Activated CD8-positive, alpha-beta memory T cell treated with anti-CD3 and anti-CD28 coated beads for 36 hours (primary cell): ENCODE measurements around the gene POU2F2. TPM values are rescaled to one million over a fixed set of nuclear protein-coding genes. Genes with fewer than 3 reads are reported as not detected.

Experiments
- CTCF ChIA-PET: fragments of 350-600 bp; sonication (Branson Sonifier 250); formaldehyde crosslinking; loops from one replicate; lab custom pipeline; 2021; ENCODE audit warnings: antibody characterized with exemption; lab: Charles Lee
- POLR2A ChIA-PET: fragments of 350-600 bp; sonication (Branson Sonifier 250); formaldehyde crosslinking; loops from one replicate; lab custom pipeline; 2021; ENCODE audit warnings: antibody characterized with exemption; lab: Charles Lee
- total RNA-seq, 2 experiments: library from RNA; stranded (reverse); gene quantifications; one replicate each; pipeline ENCODE4 v1.2.3, GENCODE V29; 2021

The POU2F2 gene
- total RNA-seq, 2 experiments from 2014 or later = 55.3 to 57.1 TPM

DNA sequence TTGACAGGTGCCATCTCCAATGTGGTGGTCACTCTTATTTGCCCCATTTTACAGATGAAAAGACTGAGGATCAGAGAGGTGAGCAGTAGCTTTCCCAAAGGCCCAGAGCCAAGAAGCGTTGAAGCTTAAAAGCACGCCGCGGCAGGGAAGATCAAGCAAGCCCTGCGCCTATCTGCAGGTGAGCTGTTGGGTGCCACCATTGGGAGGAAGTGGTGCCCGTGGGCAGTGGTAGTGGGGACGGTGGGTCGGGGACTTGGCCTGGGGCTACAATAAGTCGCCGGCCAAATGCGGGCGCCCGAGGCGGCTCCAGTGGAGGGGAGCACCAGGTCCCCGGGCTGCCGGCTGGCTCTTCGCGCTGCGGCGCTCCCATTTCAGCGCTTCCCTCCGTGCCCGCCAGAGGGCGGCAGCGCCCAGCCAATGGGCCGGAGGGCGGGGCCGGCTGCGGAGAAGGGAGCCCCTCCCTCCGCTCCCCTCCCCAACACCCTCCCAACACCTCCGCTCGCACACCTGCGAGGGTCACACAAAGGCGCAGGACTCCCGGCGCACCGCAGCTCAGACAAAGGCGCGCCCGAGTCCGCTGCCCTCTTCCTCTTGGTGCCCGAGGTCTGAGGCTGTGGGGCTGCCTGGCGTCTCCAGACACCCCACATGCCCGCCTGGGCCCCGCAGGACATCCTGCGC is 744 bp upstream of the POU2F2 start:
- POLR2A ChIA-PET = interaction anchor here (0.6 to 1.7 kb wide), 3 partner anchors 9 to 52 kb away, joined by 4 to 7 read pairs (median 5); no protein-coding TSS in a partner anchor
- CTCF ChIA-PET = interaction anchor here (0.6 to 3.1 kb wide), 25 partner anchors 10 to 163 kb away, joined by 3 to 26 read pairs (median 5); partner anchors contain the start of gene ZNF526

DNA sequence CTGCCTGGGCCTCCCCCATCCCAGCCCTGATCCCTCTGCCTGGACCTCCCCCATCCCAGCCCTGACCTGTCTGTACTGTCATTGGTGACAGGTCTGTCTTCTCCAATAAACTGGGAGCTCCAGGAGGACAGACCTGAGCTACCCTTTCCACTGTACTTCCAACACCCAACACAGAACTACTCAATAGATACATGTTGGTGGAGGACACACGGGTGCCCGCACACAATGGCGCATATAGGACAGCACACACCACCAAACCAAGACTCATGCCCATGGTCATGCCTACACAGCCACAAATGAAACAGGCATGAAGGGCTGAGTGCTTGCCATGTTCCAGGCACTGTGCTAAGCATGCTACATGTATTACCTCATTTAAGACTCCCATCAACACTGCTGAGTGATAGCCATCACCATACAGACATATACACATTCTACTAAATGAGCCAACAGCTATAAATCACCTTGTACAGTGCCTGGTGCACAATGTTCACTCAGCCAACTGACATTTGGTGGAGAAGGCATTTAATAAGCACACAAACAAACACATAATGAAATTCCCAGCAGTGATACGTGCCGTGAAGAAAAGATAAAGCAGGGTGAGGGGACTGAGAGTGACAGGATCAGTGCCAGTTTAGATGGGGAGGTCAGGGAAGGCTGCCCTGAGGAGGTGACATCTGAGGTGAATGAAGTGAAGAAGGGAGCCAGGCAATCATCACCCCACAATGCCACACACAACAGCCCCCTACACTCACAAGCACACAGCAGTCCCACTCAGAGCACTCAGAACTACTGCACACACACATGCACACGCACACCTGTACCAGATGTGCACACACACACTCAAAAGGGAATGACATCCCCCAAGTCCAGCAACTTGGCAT is 857 bp downstream of the POU2F2 start:
- CTCF ChIA-PET = interaction anchor here (0.9 to 3.1 kb wide), 9 partner anchors 8 to 109 kb away, joined by 3 to 26 read pairs (median 6); partner anchors contain the start of gene ZNF526
- POLR2A ChIA-PET = interaction anchor here (1.3 to 1.7 kb wide), 2 partner anchors 7 to 8 kb away, joined by 4 to 7 read pairs; no protein-coding TSS in a partner anchor

- ChIA-PET CTCF (no interaction called here), POLR2A (no interaction called here)
These were observed 2.0 kb downstream of the POU2F2 start for GRCh38 chr19:42130254-42130573.

DNA sequence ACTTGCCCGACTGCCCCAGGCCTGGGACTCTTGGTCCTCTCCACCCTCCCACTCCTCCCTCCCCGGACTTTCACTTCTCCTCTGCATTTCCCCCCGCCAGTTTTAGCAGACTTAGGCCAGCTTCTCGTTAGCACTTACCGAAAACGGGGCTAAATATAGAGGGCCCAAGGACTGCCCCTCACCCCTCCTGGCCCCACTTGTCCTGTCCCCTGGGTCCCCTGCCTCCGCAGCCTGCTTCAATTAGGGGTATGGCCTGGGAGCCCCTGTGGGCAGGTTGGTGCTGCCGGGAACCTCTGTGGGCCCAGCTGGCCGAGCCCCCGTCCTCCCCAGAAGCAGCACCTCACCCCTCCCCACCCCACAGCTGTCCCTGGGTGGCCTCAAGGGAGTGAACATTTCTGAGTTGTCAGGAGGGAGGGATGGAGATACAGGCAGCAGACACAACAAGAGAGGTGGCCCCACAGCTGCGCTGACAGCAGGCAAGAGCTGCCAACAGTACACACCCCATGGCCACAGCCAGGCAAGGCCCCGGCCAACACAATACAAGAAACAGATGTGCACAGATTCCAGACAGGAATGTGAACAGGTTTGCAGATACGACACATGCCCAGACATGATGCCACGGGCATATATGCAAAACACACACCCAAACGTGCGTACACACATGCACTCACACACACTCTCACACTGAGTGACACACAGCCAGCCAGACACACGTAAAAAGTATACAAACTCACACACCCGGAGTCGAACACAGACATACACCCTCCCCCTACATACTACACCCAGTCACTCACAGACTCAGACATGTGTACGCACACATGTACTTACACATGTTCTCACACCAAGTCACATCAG is 2.6 kb downstream of the POU2F2 start:
- POLR2A ChIA-PET = no interaction called here
- CTCF ChIA-PET = interaction anchor here (0.8 kb wide), 1 partner anchor 55 kb away, joined by 3 read pairs; no protein-coding TSS in a partner anchor

GRCh38 chr19:42126574-42126973 is 5.7 kb downstream of the POU2F2 start:
- CTCF ChIA-PET = interaction anchor here (1.0 to 2.3 kb wide), 2 partner anchors 11 to 17 kb away, joined by 3 to 17 read pairs; no protein-coding TSS in a partner anchor
- POLR2A ChIA-PET = no interaction called here

GRCh38 chr19:42125536-42125935 is 6.7 kb downstream of the POU2F2 start:
- POLR2A ChIA-PET = no interaction called here
- CTCF ChIA-PET = interaction anchor here (0.7 to 5.0 kb wide), 4 partner anchors 16 to 92 kb away, joined by 3 to 48 read pairs (median 6); no protein-coding TSS in a partner anchor

DNA sequence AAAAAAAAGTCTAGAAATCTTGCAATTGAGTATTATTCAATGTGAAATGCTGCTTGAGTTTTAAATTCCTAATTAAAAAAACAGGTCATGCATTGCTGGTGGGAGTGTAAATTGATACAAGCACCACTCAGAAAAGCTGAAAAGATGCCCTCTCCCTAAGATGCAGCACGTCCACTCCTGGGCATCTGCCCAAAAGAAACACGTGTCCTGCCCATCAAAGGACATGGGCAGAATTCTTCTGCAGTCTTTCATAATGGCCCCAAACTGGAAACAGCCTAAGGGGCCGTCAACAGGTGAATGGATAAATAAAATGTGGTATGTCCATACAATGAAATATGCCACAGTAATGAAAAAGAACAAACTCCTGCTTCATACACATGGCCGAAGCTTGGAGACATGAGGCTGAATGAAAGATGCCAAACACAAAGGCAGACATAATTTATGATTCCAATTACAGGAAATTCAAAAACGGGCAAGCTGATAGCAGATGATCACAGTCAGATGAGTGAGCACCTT is 7.8 kb downstream of the POU2F2 start:
- CTCF ChIA-PET = interaction anchor here (1.0 to 5.0 kb wide), 7 partner anchors 8 to 299 kb away, joined by 3 to 48 read pairs (median 5); partner anchors contain the start of genes POU2F2 and ZNF526
- POLR2A ChIA-PET = interaction anchor here (0.6 to 1.0 kb wide), 2 partner anchors 8 to 132 kb away, joined by 3 to 7 read pairs; partner anchors contain the start of gene POU2F2

GRCh38 chr19:42123765-42124164 is 8.5 kb downstream of the POU2F2 start:
- ChIA-PET CTCF (interaction anchor here (0.9 to 5.0 kb wide), 8 partner anchors 8 to 315 kb away, joined by 3 to 48 read pairs (median 4); partner anchors contain the start of genes POU2F2 and ZNF526), POLR2A (interaction anchor here (0.6 to 1.2 kb wide), 5 partner anchors 8 to 131 kb away, joined by 3 to 7 read pairs (median 4); partner anchors contain the start of genes POU2F2 and ZNF574)

DNA sequence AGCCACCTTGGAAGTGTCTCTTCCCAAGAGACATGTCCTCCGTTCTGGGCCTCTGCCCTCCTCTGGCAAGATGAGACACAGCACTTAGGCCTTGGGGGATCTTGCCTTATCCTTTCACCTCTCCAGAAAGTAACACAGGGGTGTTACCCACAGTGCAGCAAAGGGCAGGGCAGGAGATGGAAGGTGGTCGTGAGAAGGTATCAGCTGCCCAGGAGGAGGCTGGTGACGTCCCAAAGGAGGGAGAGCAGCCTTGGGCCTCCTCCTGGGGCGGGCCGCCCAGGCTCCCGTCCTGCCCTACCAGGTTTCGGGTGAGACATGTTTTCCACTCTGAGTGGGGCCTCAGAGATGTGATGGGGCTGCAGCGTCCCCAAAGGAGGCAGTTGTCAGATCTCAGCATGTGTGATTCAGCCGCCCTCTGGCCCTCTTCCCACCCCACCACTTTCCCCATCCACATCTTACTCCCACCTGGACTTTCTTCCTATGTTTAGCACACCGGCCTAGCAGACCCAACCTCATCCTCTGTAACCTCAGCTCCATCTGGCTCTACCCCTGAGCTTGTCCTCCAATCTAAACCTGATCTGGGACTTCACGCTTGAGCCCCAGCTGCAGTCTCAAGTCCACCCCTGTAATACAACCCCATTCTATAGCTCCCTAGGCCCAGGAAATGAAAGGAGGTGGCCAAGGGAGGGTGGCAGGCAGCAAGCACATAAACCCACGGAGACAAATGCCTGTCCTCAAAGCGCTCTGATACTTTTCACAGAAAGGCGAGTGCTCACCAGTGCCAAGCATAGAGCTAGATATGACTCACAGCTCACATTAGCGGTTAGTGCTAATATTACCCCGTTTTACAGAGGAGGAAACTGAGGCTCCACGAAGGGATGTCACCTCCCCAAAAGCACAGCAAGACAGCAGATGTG is 9.3 kb downstream of the POU2F2 start:
- POLR2A ChIA-PET = interaction anchor here (0.7 to 1.2 kb wide), 4 partner anchors 9 to 53 kb away, joined by 3 to 5 read pairs (median 4); partner anchors contain the start of genes POU2F2 and ZNF574
- CTCF ChIA-PET = interaction anchor here (0.7 to 5.0 kb wide), 7 partner anchors 9 to 316 kb away, joined by 3 to 48 read pairs (median 4); partner anchors contain the start of genes POU2F2 and ZNF526

- CTCF ChIA-PET = interaction anchor here (3.6 to 5.0 kb wide), 2 partner anchors 10 to 12 kb away, joined by 26 to 48 read pairs; partner anchors contain the start of gene POU2F2
These were observed 10.6 kb downstream of the POU2F2 start for GRCh38 chr19:42121656-42122069.

DNA sequence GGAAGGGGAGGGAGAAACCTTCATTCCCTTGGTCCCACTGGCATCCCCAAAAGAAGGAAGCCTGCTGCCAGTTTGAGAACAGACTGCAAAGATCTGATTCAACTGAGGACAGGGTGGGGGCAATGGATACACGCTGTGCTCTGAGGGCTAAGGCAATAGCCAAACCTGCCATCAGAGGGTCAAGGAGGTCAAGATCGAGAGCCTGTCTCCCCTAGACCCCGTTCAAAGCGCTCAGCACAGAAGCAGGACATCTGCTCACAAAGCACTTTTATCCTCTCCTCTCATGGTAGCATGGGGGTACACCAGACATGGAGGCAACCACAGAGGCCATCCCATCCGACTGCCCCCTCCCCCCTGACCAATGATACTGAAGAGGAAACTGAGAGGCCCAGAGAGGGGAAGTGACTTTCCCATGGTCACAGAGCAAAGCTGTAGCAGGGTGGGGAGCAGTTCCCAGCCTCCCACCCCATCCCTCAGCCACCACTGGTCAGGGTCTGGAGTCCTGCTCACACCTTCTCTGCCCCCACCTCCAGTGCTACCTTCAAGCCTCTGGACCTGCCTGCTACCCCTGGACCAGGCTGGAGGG is 11.1 kb downstream of the POU2F2 start:
- ChIA-PET CTCF (interaction anchor here (3.6 to 5.0 kb wide), 3 partner anchors 11 to 12 kb away, joined by 21 to 48 read pairs (median 26); partner anchors contain the start of gene POU2F2), POLR2A (interaction anchor here (1.6 kb wide), 1 partner anchor 159 kb away, joined by 3 read pairs; no protein-coding TSS in a partner anchor)

More at GRCh38 chr19:42121656-42122069, 10.6 kb downstream of the POU2F2 start:
- POLR2A ChIA-PET = interaction anchor here (1.6 kb wide), 1 partner anchor 158 kb away, joined by 3 read pairs; no protein-coding TSS in a partner anchor

DNA sequence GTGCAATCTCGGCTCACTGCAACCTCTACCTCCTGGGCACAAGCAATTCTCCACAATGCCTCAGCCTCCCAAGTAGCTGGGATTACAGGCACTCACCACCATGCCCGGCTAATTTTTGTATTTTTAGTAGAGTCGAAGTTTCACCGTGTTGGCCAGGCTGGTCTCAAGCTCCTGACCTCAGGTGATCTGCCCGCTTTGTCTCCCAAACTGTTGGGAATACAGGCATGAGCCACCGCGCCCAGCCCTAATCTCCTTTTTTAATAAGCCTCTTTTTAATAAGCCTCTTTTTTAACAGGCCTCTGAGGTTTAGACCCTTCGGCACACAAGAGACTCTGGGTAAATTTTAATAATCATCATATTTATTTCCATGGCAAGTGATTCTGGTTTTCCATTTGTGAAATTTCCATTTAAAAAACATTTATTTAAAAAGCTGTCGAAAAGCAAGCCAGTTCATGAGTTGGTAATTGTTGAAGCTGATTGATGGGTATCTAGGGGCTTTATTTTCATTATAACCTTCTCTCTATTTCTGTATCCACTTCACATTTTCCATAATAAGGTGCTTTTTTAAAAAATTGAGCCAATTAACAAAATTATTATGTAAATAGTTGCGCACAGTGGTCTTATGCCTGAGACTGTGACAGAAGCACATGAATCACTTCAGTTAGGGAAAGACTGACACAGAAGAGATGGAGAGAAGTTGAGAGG is 11.8 kb downstream of the POU2F2 start:
- CTCF ChIA-PET = interaction anchor here (0.7 to 3.7 kb wide), 3 partner anchors 12 to 149 kb away, joined by 4 to 21 read pairs (median 4); partner anchors contain the start of gene POU2F2
- POLR2A ChIA-PET = interaction anchor here (0.6 to 1.6 kb wide), 3 partner anchors 39 to 159 kb away, joined by 3 read pairs; no protein-coding TSS in a partner anchor

GRCh38 chr19:42117076-42117475 is 15.2 kb downstream of the POU2F2 start:
- ChIA-PET CTCF (interaction anchor here (3.7 kb wide), 1 partner anchor 8 kb away, joined by 21 read pairs; no protein-coding TSS in a partner anchor), POLR2A (no interaction called here)

- POLR2A ChIA-PET = no interaction called here
- CTCF ChIA-PET = interaction anchor here (0.7 to 1.5 kb wide), 2 partner anchors 8 to 135 kb away, joined by 3 read pairs; no protein-coding TSS in a partner anchor
These were observed 15.8 kb downstream of the POU2F2 start for GRCh38 chr19:42116308-42117075.
